Activated CD4-positive, CD25-positive, alpha-beta regulatory T cell treated with anti-CD3 and anti-CD28 coated beads, Interleukin-2, amount 50 U/mL, for 16 hours (primary cell): ENCODE results near the gene EEFSEC.

ENCODE experiments used
- DNase-seq: peaks from one replicate; pipeline ENCODE4 v3.0.0-alpha.2; 2020; ENCODE audit warnings: low read depth, low spot score

EEFSEC gene

GRCh38 chr3:128182656-128183055, 29.4 kb downstream of the EEFSEC start:
- DNase-seq: no peak

DNA sequence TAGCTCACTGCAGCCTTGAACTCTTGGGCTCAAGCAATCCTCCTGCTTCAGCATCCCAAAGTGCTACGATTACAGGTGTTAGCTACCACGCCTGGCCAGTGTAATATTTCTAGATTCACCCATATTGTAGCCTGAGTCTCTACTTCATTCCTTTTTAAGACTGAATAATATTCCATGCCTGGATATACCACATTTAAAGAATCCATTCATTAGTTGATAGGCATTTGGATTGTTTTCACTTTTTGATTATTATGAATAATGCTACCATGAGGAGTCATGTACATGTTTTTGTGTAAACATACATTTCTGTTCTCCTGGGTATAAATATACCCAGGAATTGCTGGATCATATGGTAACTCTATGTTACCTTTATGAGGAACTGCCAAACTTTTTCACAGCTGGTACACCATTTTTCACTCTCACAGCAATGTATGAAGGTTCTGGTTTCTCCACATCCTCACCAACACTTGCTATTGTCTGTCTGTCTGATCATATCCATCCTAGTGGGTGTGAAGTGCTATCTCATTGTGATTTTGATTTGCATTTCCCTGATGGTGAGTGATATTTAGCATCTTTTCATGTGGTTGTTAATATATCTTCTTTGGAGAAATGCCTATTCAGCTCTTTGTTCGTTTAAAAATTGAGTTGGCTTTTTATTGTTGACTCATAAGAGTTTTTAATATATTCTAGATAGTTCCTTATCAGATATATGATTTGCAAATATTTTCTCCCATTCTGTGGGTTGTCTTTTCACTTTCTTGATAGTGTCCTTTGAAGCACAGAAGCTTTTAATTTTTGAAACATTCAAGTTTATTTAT, 32.6 kb downstream of the EEFSEC start:
- DNase-seq: no peak

DNA sequence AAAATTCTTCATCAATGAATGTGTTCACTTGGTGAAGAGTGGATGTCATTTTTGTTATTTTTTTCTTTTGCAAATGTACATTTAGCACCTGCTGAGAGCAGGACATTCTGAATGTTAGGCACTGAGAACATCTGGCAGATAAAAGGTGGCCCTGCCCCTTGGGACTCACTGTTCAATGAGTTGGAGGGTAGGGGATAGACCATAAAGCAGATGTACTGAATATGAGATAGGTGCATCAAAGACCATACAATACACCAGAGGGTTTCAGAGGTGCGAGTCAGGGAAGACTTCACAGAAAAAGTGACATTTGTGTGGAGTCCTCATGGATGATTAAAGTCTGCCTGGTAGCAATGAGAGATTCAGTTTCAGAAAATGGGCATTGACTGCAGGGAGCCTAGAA, 34.2 kb downstream of the EEFSEC start:
- DNase-seq: no peak

- no peak for DNase-seq
These were observed 35.0 kb downstream of the EEFSEC start for GRCh38 chr3:128188326-128188725.

DNA sequence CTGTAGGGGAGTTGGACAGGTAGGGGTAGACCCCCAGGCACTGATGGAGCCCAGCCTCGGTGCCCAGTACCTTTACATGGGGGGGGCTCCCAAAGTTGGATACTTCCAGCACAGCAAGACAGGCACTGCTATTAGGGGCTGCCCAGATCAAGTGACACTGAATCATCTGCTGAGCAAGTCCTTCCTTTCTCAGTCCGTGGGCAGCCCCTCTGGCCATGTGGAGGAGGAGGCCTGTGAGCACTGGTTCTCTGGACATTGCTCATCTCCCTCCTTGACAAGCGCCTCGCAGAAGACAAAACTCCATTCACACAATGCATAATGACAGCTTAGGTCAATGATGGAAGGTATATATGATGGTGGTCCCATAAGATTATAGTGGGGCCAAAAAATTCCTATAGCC, 35.7 kb downstream of the EEFSEC start:
- DNase-seq: no peak

GRCh38 chr3:128190501-128190900, 37.2 kb downstream of the EEFSEC start:
- DNase-seq: no peak

- no peak for DNase-seq
These were observed 38.9 kb downstream of the EEFSEC start for GRCh38 chr3:128192131-128192530.

GRCh38 chr3:128193168-128193567, 39.9 kb downstream of the EEFSEC start:
- DNase-seq: no peak

DNA sequence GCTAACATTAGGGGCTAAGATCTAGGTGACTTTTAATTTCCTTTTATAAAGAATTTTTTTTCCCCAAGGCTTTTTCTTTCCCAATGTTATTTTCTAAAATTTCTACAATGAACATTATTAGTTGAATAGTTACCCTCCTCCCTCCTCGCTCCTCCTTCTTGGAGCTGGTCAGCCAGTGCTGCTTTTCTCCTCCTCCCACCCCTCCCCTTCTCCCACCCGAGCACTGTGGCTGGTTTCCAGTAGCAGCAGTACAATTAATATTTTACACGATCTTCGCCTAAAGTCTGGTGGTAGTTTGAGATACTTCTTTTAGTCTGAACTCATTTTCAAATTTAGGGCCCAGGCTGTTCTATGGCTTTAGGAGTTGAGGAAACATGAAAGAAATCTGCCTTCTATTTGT, 41.6 kb downstream of the EEFSEC start:
- DNase-seq: no peak

- DNase-seq: no peak
These were observed 42.1 kb downstream of the EEFSEC start for GRCh38 chr3:128195369-128195768.

- no peak for DNase-seq
These were observed 42.5 kb downstream of the EEFSEC start for GRCh38 chr3:128195802-128196201.

DNA sequence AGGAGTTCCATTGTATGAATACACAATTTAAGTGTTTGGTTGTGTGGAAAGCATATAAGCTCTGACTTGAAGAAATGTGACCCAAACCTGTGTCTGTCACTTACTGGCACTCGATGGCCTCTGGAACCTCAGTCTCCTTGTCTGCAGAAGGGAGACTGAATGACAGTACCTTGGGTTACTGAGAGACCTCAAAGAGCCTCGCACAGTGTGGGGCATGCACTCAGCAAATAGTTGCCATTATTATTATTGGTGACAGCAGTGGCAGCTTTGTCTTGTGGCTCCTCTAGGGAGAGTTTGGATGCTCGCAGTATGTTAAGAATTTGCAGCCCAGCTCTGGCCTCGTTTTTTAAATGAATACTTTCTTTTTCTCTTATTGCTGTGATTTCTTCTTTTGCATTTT, 43.4 kb downstream of the EEFSEC start:
- DNase-seq: no peak

- DNase-seq: no peak
These were observed 44.6 kb downstream of the EEFSEC start for GRCh38 chr3:128197855-128198254.

DNA sequence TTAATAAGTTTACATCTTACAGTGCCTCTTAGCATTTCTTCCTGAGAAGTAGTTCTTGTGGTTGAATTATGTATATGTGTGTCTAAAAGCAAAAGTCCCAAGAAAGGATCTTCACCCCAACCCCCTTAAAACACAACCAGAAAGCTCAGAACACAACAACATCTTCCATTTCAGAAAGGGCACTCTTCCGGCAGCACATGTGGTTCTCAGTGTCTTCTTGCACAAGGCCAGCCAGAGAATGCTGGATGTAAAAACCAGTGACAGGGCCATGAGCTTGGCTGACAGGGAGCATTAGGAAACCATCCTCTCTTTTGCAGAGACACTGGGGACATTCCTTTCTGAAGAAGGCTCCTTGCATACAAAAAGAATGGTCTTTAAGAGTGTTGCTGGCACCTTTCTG, 45.0 kb downstream of the EEFSEC start:
- no peak for DNase-seq

DNA sequence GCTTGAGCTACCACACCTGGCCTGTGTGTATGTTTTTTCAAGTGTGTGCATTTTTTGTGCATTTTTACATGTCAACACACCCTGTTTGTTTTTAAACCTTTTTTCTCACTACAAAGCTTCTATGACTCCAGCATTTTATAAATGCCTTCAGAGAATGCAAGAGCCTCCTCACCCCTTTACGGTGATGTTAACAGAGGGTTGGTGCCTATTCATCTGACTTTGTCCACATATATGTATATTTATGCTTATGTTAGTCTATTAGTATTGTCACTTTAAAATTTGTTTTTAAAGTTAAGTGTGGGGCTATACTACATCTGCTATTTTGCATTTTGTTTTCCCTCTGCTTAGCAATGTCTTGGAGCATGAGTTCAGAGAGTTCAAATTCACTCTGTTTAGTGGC, 45.8 kb downstream of the EEFSEC start:
- DNase-seq: no peak

DNA sequence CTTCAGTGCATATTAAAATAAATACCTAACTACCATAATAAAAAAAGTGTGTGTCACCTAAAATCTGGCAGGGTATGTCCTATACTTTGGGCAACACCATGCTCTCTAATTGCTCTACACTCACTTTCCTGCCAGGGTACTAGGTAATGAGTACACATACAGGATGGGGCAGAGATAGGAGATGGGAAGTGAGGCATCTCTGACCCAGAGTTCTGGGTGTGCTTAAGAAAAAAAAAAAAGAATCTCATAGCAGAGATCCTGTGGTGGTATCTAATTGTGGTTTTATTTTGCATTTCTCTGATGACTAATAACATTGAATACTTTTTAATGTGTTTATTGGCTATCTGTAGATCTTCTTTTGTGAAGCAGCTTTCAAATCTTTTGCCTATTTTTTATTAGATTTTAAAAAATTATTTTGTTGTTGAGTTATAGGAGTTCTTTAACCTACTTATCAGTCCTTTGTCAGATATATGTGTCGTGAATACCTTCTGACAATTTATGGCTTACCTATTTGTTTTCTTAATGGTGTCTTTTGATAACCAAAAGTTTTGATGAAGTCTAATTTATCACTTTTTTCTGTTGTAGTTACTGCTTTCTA, 48.0 kb downstream of the EEFSEC start:
- no peak for DNase-seq

DNA sequence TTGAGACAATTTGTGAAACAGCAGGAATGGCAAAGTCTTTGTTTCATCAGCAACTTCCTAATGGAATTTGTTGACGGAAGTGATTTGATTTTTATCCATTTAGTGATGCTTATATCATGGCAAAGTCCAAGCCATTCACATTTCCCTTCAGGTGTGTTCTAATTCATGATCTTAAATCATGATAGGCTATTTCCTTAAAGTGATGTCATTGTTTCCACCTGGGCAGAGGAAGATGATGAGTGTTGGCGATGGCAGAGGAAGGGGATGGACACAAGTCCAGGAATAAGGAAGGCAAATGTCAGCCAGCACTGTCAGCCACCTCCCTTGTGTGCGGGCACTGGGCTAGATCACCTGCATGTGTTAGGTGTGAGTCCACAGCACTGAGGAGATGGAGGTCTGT, 49.9 kb downstream of the EEFSEC start:
- DNase-seq: no peak

- DNase-seq: no peak
These were observed 52.4 kb downstream of the EEFSEC start for GRCh38 chr3:128205558-128206145.

DNA sequence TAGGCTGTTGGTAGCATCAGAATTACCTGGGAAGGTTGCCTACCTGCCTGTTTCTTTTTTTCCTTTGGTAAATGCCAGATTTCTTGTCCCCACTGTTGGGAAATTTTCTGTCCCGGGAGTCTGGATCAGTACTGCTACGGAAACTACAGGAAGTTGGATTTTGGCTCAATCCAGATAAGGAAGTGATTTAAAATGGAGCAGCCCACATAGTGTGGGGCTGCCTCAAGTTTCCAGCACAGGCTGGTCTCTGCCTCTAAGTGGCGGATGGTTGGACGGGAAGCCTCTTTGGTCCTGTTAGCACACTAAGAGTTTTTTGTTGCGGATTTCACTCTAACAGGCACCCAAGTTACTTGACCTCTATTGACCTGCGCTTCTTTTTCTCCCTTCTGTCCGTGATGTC, 54.7 kb downstream of the EEFSEC start:
- no peak for DNase-seq

DNA sequence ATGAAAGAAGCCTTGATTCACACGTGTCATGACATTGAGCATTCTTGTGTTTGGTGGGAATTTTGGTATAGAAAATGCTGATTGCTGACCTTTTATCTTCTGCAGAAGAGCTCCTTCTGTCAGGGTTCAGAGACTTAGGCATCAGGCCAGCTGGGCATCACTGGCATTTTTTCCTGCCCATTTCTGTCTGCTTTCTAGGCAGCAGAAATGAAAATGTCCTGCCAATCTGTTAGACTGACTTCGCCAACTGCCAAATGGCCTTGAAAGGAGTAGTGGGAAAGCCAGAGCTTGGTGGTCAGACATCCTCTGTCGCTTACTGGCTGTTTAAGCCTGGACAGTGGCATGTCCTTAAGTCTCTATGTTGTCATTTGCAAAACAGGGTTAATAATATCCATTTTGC, 57.4 kb downstream of the EEFSEC start:
- DNase-seq: no peak

DNA sequence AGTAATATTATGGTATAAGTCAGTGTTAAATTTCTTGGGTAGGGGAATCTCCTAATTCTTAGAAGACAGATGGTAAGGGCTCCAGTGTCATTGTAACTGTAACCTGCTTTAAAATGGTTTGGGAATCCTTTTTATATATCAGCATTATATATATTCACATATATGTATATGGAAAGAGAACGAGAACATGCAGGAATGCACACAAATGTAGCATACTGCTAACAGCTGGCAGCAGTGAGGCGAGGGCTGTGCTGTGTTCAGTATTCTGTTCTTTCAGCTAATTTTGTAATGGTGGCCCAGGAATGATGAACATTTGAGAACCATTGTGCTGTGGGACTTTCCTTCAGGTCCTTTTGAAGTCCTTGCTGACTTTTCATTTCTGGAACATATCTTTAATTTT, 60.8 kb downstream of the EEFSEC start:
- no peak for DNase-seq

GRCh38 chr3:128215290-128215689, 62.0 kb downstream of the EEFSEC start:
- no peak for DNase-seq
